ENCODE results near the gene MIS12. TPM values are rescaled to one million over a fixed set of nuclear protein-coding genes. Genes with fewer than 3 reads are reported as not detected.

MIS12 gene
- total RNA-seq, 2 donors from 2014 or later: 11.0 to 12.1 TPM

- DNase-seq (no peak), ATAC-seq (no peak)
- intact Hi-C loops (cut with DNase I): no loop called here
Measured at GRCh38 chr17:5530265-5531084, 44.1 kb downstream of the MIS12 start.

DNA sequence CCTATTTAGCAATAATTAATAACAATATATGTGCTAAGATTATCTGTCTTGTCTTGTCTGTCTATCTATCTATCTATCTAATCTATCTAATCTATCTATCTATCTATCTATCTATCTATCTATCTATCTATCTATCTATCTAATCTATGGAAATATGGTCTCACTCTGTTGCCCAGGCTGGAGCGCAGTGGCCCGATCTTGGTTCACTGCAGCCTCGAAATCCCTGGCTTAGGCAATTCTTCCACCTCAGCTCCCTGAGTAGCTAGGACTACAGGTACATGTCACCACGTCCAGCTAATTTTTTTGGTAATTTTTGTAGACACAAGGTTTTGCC lies 44.7 kb downstream of the MIS12 start:
- no peak for ATAC-seq
- intact Hi-C loops (cut with DNase I): no loop called here
- DNase-seq: no peak

DNA sequence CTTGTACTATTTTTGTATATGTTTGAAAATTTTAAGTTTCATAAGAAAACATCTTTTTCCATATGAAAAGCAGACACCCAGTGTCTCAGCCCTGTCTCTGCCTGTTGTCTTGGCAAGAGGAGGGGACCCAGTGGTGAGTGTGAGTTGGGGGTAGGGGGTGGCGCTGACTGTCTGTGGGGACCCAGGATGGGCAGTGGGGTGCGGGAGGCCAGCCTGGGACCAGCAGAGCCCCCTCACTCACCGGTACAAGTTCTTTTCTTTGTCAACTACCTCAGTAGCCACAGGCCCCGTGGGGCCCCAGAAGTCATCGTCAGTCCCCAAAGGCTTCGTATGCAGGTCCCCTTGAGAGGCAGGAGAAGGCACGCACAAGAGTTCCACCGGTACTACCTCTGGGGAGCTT lies 46.2 kb downstream of the MIS12 start:
- no peak for ATAC-seq
- intact Hi-C loops (cut with DNase I): no loop called here
- no peak for DNase-seq

DNA sequence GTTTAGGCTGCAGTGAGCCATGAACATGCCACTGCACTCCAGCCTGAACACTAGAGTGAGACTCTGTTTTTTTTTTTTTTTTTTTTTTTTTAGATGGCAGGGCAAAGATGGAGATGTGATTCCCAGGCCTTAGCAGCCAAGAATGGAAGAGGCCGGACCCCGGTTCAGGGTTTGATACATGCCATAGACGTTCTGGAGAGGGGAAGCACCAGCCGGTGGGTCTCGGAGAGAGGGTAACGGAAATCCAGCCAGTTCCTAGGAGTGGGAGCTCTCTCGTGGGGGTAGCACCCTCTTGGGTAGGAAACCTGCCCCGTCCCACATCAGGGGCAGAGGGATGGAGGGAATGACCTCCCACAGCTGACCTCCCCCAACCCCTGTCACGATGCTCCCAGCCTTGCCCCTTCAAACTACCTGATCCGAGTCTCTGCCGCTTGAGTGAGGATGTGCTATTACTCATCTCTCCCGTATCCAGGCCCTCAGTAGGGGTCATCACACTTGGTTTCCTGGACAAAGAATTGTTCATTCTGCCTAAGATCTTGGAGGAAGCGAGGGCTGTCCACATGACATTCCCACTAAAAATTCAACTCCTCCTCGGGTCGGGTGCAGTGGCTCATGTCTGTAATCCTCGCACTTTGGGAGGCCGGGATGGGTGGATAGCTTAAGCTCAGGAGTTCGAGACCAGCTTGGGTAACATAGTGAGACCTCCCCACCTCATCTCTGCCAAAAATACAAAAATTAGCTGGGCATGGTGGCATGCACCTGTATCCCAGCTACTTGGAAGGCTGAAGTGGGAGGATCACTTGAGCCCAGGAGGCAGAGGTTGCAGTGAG lies 47.3 kb downstream of the MIS12 start:
- intact Hi-C loops (cut with DNase I): no loop called here
- DNase-seq (no peak), ATAC-seq (no peak)

DNA sequence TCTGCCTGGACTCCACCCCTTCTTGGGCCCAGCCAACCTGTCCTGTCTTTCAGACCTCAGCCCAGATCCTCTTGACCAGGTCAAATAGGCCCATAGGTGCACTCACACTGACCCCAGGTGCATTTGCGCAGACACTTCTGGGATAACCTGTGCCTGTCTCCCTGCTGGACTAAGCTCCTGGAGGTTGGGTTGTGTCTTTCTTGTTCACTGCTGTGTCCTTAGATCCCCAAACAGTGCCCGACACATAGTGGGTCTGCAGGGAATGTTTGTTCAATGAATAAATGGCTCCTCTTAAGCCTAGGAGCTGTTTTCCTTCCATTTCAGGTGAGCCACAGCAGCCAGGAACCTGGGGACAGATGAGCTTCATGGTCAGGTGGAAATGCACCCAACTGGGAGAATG lies 49.1 kb downstream of the MIS12 start:
- no peak for ATAC-seq
- intact Hi-C loops (cut with DNase I): no loop called here

GRCh38 chr17:5536866-5537650 lies 50.7 kb downstream of the MIS12 start:
- ATAC-seq: peak in 1 of 2 donors; percentile 40
- intact Hi-C loops (cut with DNase I): no loop called here
- no peak for DNase-seq

More for the DNA sequence above, 49.1 kb downstream of the MIS12 start:
- no peak for DNase-seq

- DNase-seq (no peak), ATAC-seq (no peak)
- intact Hi-C loops (cut with DNase I): no loop called here
Measured at GRCh38 chr17:5539286-5539685, 52.9 kb downstream of the MIS12 start.

GRCh38 chr17:5540321-5540720 lies 54.0 kb downstream of the MIS12 start:
- DNase-seq: no peak
- intact Hi-C loops (cut with DNase I): no loop called here
- ATAC-seq: no peak

Other genes starting within 250 kb of the MIS12 start
- gene RABEP1, start 204.3 kb upstream of the MIS12 start, total RNA-seq: 10 to 100 TPM; 43.1 to 50.5 TPM
- 10 to 100 TPM; 28.0 to 37.2 TPM for gene NUP88, start 66.9 kb upstream of the MIS12 start, total RNA-seq
- gene RPAIN, start 66.4 kb upstream of the MIS12 start, total RNA-seq: 10 to 100 TPM; 26.3 to 29.6 TPM
- 100 to 1,000 TPM in 1 of 2 donors, 10 to 100 TPM in 1; 86.3 to 111 TPM for gene C1QBP, start 47.4 kb upstream of the MIS12 start, total RNA-seq
- gene DHX33, start 17.6 kb upstream of the MIS12 start, total RNA-seq: 1 to 10 TPM; 5.2 to 9.3 TPM
- 10 to 100 TPM; 32.9 to 40.5 TPM for gene DERL2, start 388 bp upstream of the MIS12 start, total RNA-seq
- 10 to 100 TPM; 10.4 to 10.5 TPM for gene NLRP1, start 97.9 kb downstream of the MIS12 start, total RNA-seq

Data from left cardiac atrium (tissue), 4 donors.